ENCODE measurements around the gene VIT. TPM values are rescaled to one million over a fixed set of nuclear protein-coding genes. Genes with fewer than 3 reads are reported as not detected.

VIT gene
- total RNA-seq (2014; rRNA removed; shearing (Covaris generic)), result 2.4 and 3.6 TPM in 2 replicates

- peak; percentile 2 for DNase-seq (ENCODE audit: low spot score)
These were observed at the start of gene VIT for GRCh38 chr2:36696533-36696932. VIT (plus strand) TSS chr2:36696707; CDS start chr2:36716371, 19,664 bp downstream.

GRCh38 chr2:36650031-36650829 is 46.3 kb upstream of the VIT start:
- peak; percentile 22 for DNase-seq (ENCODE audit: low spot score)

- no peak for DNase-seq (ENCODE audit: low spot score)
These were observed 43.4 kb upstream of the VIT start for GRCh38 chr2:36653155-36653554.

GRCh38 chr2:36653967-36654694 is 42.4 kb upstream of the VIT start:
- DNase-seq (ENCODE audit: low spot score), result no peak

GRCh38 chr2:36655453-36655852 is 41.1 kb upstream of the VIT start:
- DNase-seq (ENCODE audit: low spot score), result no peak

GRCh38 chr2:36657703-36658102 is 38.8 kb upstream of the VIT start:
- DNase-seq (ENCODE audit: low spot score), result no peak

GRCh38 chr2:36658277-36658748 is 38.2 kb upstream of the VIT start:
- no peak for DNase-seq (ENCODE audit: low spot score)

- DNase-seq (ENCODE audit: low spot score), result no peak
These were observed 37.3 kb upstream of the VIT start for GRCh38 chr2:36659218-36659617.

GRCh38 chr2:36659872-36660312 is 36.6 kb upstream of the VIT start:
- DNase-seq (ENCODE audit: low spot score), result no peak

GRCh38 chr2:36662638-36663037 is 33.9 kb upstream of the VIT start:
- DNase-seq (ENCODE audit: low spot score), result no peak

GRCh38 chr2:36663295-36663694 is 33.2 kb upstream of the VIT start:
- DNase-seq (ENCODE audit: low spot score), result no peak

GRCh38 chr2:36663851-36664695 is 32.4 kb upstream of the VIT start:
- peak; percentile 35 for DNase-seq (ENCODE audit: low spot score)

- no peak for DNase-seq (ENCODE audit: low spot score)
These were observed 31.8 kb upstream of the VIT start for GRCh38 chr2:36664696-36665076.

GRCh38 chr2:36667931-36668330 is 28.6 kb upstream of the VIT start:
- DNase-seq (ENCODE audit: low spot score), result no peak

GRCh38 chr2:36670881-36671595 is 25.5 kb upstream of the VIT start:
- DNase-seq (ENCODE audit: low spot score), result no peak

- no peak for DNase-seq (ENCODE audit: low spot score)
These were observed 24.8 kb upstream of the VIT start for GRCh38 chr2:36671731-36672130.

GRCh38 chr2:36672199-36672598 is 24.3 kb upstream of the VIT start:
- peak; percentile 4 for DNase-seq (ENCODE audit: low spot score)

- DNase-seq (ENCODE audit: low spot score), result no peak
These were observed 20.8 kb upstream of the VIT start for GRCh38 chr2:36675579-36676282.

GRCh38 chr2:36676364-36676763 is 20.1 kb upstream of the VIT start:
- DNase-seq (ENCODE audit: low spot score), result no peak

GRCh38 chr2:36677386-36677785 is 19.1 kb upstream of the VIT start:
- no peak for DNase-seq (ENCODE audit: low spot score)

Data from H4 (cell line).